K562 (cell line): ENCODE data around the gene AHI1. TPM values are rescaled to one million over a fixed set of nuclear protein-coding genes. Genes with fewer than 3 reads are reported as not detected.

Experiments
- ATAC-seq: fragments of 200-7000 bp; cut with Tn5 transposase; 3 replicates; pipeline ENCODE4 v1.9.1; 2020; ENCODE audit warnings: moderate library complexity
- BruUV-seq: library from RNA; stranded (reverse); fragments of 400-500 nt; replicated peaks from 2 replicates; lab custom pipeline; 2021; lab: Mats Ljungman, UMichigan
- CTCF ChIA-PET: fragments of 300-600 bp; formaldehyde crosslinking; extraction: SDS; loops from one replicate; lab custom pipeline; 2021; ENCODE audit warnings: low intra/inter-chr PET ratio; lab: Yijun Ruan, JAX
- POLR2A ChIA-PET: fragments of 300-600, 350-650 bp; sonication (Branson Sonifier 250); formaldehyde crosslinking; extraction: SDS; loops from one replicate; lab custom pipeline; 2021; ENCODE audit warnings: antibody characterized with exemption, inconsistent platforms; lab: Yijun Ruan, JAX
- DNase-seq, 4 experiments: peaks; one replicate each; pipeline versions ENCODE4 v3.0.0 to v3.0.0-alpha.2; 2011 to 2018; ENCODE audit warnings: low spot score in 3 of 4, mixed read lengths in 3 of 4; ENCODE audit errors: extremely low read depth in 1 of 4
- FAIRE-seq: peaks from 2 replicates; lab custom pipeline; 2011; peaks lifted over from hg19 to GRCh38; lab: Jason Lieb, UNC
- H2AFZ ChIP-seq: 2 replicates; pipeline ENCODE4 v1.6.0; 2011; ENCODE audit warnings: low read depth, low read length, control low read depth, inconsistent platforms
- H3K27ac ChIP-seq: fragments of 200-600 bp; 3 replicates; pipeline ENCODE4 v1.8.0; 2011; ENCODE audit warnings: low read depth, mild to moderate bottlenecking, control low read depth, inconsistent platforms, low read length, moderate library complexity, mixed read lengths; ENCODE audit errors: extremely low read depth
- H3K27me3 ChIP-seq, 2 experiments: fragments of 300-600 bp in 1 of 2; 2 replicates in 1 of 2; 3 replicates in 1 of 2; pipeline versions ENCODE4 v1.6.0 to v1.8.0; 2011; ENCODE audit warnings: inconsistent platforms in 2 of 2, low read length in 2 of 2, mild to moderate bottlenecking in 1 of 2, mixed read lengths in 1 of 2, moderate library complexity in 1 of 2; ENCODE audit not compliant: control insufficient read depth in 2 of 2, insufficient read depth in 2 of 2
- H3K36me3 ChIP-seq: fragments of 300-600 bp; 3 replicates; pipeline ENCODE4 v1.8.0; 2011; ENCODE audit warnings: mild to moderate bottlenecking, low read length, inconsistent platforms; ENCODE audit not compliant: control insufficient read depth, insufficient read depth
- H3K4me1 ChIP-seq, 2 experiments: fragments of 200-600 bp in 1 of 2; replicated peaks in 1 of 2; 2 replicates in 1 of 2; 3 replicates in 1 of 2; pipeline versions ENCODE4 v1.5.1 to v1.8.0; 2011; ENCODE audit warnings: inconsistent platforms in 2 of 2, low read length in 2 of 2, mild to moderate bottlenecking in 1 of 2, mixed read lengths in 1 of 2, moderate library complexity in 1 of 2; ENCODE audit not compliant: control insufficient read depth in 2 of 2, insufficient read depth in 2 of 2
- H3K4me2 ChIP-seq: 2 replicates; pipeline ENCODE4 v1.6.1; 2011; ENCODE audit warnings: low read length, control low read depth, inconsistent platforms, mixed read lengths; ENCODE audit not compliant: insufficient read depth
- H3K4me3 ChIP-seq: fragments of 200-600 bp; sonication (generic), shearing (Covaris generic); 2 replicates; pipeline ENCODE4 v1.5.1; 2016; ENCODE audit warnings: control low read depth, inconsistent platforms
- H3K79me2 ChIP-seq: fragments of 200-600 bp; 3 replicates; pipeline ENCODE4 v1.8.0; 2011; ENCODE audit warnings: low read length, inconsistent platforms; ENCODE audit not compliant: control insufficient read depth, insufficient read depth
- H3K9ac ChIP-seq, 2 experiments: 2 replicates each; pipeline versions ENCODE4 v1.6.0 to v1.6.1; 2011; ENCODE audit warnings: low read depth in 2 of 2, low read length in 2 of 2, control low read depth in 1 of 2, inconsistent platforms in 1 of 2, mild to moderate bottlenecking in 1 of 2, mixed read lengths in 1 of 2; ENCODE audit not compliant: insufficient read depth in 1 of 2
- H3K9me1 ChIP-seq: one replicate; pipeline ENCODE4 v1.6.0; 2011; ENCODE audit warnings: inconsistent platforms, mild to moderate bottlenecking, low read length, moderate library complexity; ENCODE audit not compliant: control insufficient read depth, insufficient read depth
- H3K9me3 ChIP-seq: replicated peaks from 2 replicates; pipeline ENCODE4 v1.5.1; 2011; ENCODE audit warnings: low read depth, low read length, inconsistent platforms; ENCODE audit not compliant: control insufficient read depth, insufficient read depth
- H4K20me1 ChIP-seq: replicated peaks from 2 replicates; pipeline ENCODE4 v1.6.1; 2011; ENCODE audit warnings: low read length, inconsistent platforms, mixed read lengths; ENCODE audit not compliant: control insufficient read depth, insufficient read depth
- ATF1 ChIP-seq, 2 experiments: fragments of 450-650 bp in 1 of 2; IDR thresholded peaks; 2 replicates each; pipeline ENCODE4 v1.6.1; 2016; ENCODE audit warnings: missing compliant biosample characterization in 1 of 2, missing genetic modification characterization in 1 of 2
- FIP1L1 ChIP-seq: fragments of 200-400 bp; formaldehyde crosslinking; IDR thresholded peaks from 2 replicates; pipeline ENCODE4 v1.6.1; 2018; ENCODE audit warnings: mild to moderate bottlenecking, low read depth, low read length; ENCODE audit not compliant: poor library complexity, severe bottlenecking
- FOXA1 ChIP-seq: fragments of 450-650 bp; IDR thresholded peaks from 2 replicates; pipeline ENCODE4 v1.6.1; 2016; ENCODE audit warnings: mild to moderate bottlenecking, borderline replicate concordance
- MEF2D ChIP-seq: conservative IDR thresholded peaks from 2 replicates; pipeline ENCODE4 v1.6.1; 2016; ENCODE audit warnings: low read depth, missing genetic modification characterization, missing compliant biosample characterization
- PHB ChIP-seq: fragments of 250-450 bp; sonication (Bioruptor Pico); IDR thresholded peaks from 2 replicates; pipeline ENCODE4 v1.5.0; 2021
- PML ChIP-seq: IDR thresholded peaks from 2 replicates; pipeline ENCODE4 v1.6.1; 2012; ENCODE audit warnings: low read length, inconsistent platforms
- POU5F1 ChIP-seq: fragments of 150-350 bp; IDR thresholded peaks from 2 replicates; pipeline ENCODE4 v1.6.1; 2014; ENCODE audit warnings: borderline replicate concordance, low read length, low read depth, mild to moderate bottlenecking; ENCODE audit not compliant: partially characterized antibody
- WGBS: fragments of 100-300 bp; shearing (Covaris generic); methylation state at CpG from one replicate; pipeline ENCODE4 v1.1.6; 2016; ENCODE audit warnings: low coverage, mixed read lengths; ENCODE audit not compliant: insufficient coverage; ENCODE audit errors: missing lambda C conversion rate; 5-methylcytosine and 5-hydroxymethylcytosine counted together
- in situ Hi-C: fragments of 300-500 bp; cut with MboI; formaldehyde crosslinking; loops from 4 replicates; pipeline ENCODE4 v1.15.0; 2018; ENCODE audit warnings: inconsistent platforms, mixed read lengths
- intact Hi-C: fragments of 100-400 bp; cut with micrococcal nuclease; formaldehyde crosslinking; loops from 2 replicates; pipeline ENCODE4 v1.14.2; 2022
- polyA plus RNA-seq, 8 experiments: library from polyadenylated mRNA; depleted of rRNA in 4 of 8; stranded (reverse) in 5 of 8; unstranded in 3 of 8; fragments of >200 nt; fragmentation: Nextera tagmentation in 2 of 8; fragmentation: Illumina TruSeq in 1 of 8; extraction: Ambion mirVana in 2 of 8; extraction: Trizol in 1 of 8; gene quantifications; 2 replicates each; pipeline versions ENCODE4 v1.2.1 to v1.2.3, GENCODE V29; 2011 to 2014; ENCODE audit warnings: inconsistent platforms in 1 of 8, missing spikeins in 1 of 8
- total RNA-seq, 7 experiments: library from RNA; depleted of rRNA in 6 of 7; stranded (reverse); fragments of >200 nt in 6 of 7; fragmentation: Illumina TruSeq in 2 of 7; extraction: Trizol in 2 of 7; gene quantifications; 2 replicates each; pipeline versions ENCODE4 v1.2.1 to v1.2.3, GENCODE V29; 2011 to 2021; ENCODE audit warnings: low replicate concordance in 1 of 7
- TF ChIP-seq, protein P1 (sequence below): fragments of 250-450 bp; sonication (Bioruptor Pico); IDR thresholded peaks from 2 replicates; pipeline ENCODE4 v1.5.0; 2021
- TF ChIP-seq, protein P2 (sequence below): IDR thresholded peaks from 2 replicates; pipeline ENCODE4 v1.6.1; 2011; ENCODE audit warnings: borderline replicate concordance, low read depth, mild to moderate bottlenecking, moderate library complexity, low read length; ENCODE audit not compliant: insufficient read depth, poor library complexity, severe bottlenecking

The AHI1 gene
- total and polyA plus RNA-seq, 9 of the 15 experiments (the other 6 are each of a cell fraction or from before 2014, with no cell fraction given), result 24.7 to 54.9 (median 32.2) TPM

DNA sequence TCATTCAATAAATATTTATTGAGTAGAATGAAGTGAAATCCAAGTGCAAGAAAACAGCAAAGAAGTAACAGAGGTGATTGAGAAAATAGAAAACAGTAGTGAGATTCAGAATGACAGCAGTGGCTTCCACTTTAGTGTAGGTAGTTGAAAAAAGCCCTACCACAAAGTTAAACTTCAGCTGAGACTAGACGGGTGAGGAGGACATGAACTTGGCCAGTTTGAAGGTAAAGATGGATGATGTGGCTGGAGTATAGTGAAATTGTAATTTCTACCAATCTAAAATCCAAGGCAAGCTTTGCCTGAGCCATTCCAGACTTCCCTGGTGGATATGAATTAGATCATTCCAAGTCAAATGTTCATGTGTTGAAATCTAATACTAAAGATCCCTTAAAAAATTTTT is 32.6 kb upstream of the AHI1 start:
- in situ Hi-C loops, result loop anchor here (10.0 kb wide), 1 partner anchor 695 kb away; no protein-coding TSS in a partner anchor
- ATAC-seq (no peak), DNase-seq (no peak), FAIRE-seq (no peak)
- Histone ChIP-seq H3K4me3 (no peak overlapping the region), H3K79me2 (no peaks in the 10 kb centered on the region), H3K36me3 (no peaks in the 10 kb centered on the region), H3K4me1 (no peaks in the 10 kb centered on the region; a peak in 1 of 5 replicates), H3K9me3 (no peaks in the 10 kb centered on the region), H3K4me2 (no peak overlapping the region), H3K9ac (no peak overlapping the region), H3K27ac (no peak overlapping the region), H3K27me3 (no peaks in the 10 kb centered on the region), H4K20me1 (no peaks in the 10 kb centered on the region), H2AFZ (no peak overlapping the region), H3K9me1 (no peaks in the 10 kb centered on the region)
- TF ChIP-seq MEF2D (no peak), PML (no peak), POU5F1 (no peak), FOXA1 (no peak), FIP1L1 (no peak), ATF1 (CRISPR knock-in tag; IDR thresholded peaks at IDR 0.05) (no peak), ATF1 (tag; IDR thresholded peaks at IDR 0.05) (no peak), PHB (CRISPR knock-in tag) (no peak)
- TF ChIP-seq, protein P1, sequence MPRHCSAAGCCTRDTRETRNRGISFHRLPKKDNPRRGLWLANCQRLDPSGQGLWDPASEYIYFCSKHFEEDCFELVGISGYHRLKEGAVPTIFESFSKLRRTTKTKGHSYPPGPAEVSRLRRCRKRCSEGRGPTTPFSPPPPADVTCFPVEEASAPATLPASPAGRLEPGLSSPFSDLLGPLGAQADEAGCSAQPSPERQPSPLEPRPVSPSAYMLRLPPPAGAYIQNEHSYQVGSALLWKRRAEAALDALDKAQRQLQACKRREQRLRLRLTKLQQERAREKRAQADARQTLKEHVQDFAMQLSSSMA (CRISPR knock-in tag), result no peak
- TF ChIP-seq, protein P2, sequence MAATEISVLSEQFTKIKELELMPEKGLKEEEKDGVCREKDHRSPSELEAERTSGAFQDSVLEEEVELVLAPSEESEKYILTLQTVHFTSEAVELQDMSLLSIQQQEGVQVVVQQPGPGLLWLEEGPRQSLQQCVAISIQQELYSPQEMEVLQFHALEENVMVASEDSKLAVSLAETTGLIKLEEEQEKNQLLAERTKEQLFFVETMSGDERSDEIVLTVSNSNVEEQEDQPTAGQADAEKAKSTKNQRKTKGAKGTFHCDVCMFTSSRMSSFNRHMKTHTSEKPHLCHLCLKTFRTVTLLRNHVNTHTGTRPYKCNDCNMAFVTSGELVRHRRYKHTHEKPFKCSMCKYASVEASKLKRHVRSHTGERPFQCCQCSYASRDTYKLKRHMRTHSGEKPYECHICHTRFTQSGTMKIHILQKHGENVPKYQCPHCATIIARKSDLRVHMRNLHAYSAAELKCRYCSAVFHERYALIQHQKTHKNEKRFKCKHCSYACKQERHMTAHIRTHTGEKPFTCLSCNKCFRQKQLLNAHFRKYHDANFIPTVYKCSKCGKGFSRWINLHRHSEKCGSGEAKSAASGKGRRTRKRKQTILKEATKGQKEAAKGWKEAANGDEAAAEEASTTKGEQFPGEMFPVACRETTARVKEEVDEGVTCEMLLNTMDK, result no peak
- ChIA-PET CTCF (no interaction called here), POLR2A (interaction anchor here (0.9 kb wide), 1 partner anchor 51 kb away, joined by 4 read pairs; no protein-coding TSS in a partner anchor)
- no TSS peak for BruUV-seq
- intact Hi-C loops, result no loop called here
- WGBS, result 0% methylated on average over 1 of the region's 1 CpG
